ENCODE results near the gene ZNF678.
"Not testable (repeated sequence)": the region's sequence is repeated elsewhere in the genome, so short reads cannot be mapped to it uniquely, and the experiment has no call there.

The ZNF678 gene

GRCh38 chr1:227551881-227552280 is 11.5 kb upstream of the ZNF678 start:
- not testable (repeated sequence) for DNase-seq (ENCODE audit: low spot score)

- DNase-seq (ENCODE audit: low spot score) = no peak
These were observed 7.1 kb upstream of the ZNF678 start for GRCh38 chr1:227556288-227556687.

GRCh38 chr1:227557962-227558725 is 5.2 kb upstream of the ZNF678 start:
- no peak for DNase-seq (ENCODE audit: low spot score)

GRCh38 chr1:227558732-227559262 is 4.6 kb upstream of the ZNF678 start:
- no peak for DNase-seq (ENCODE audit: low spot score)

- no peak for DNase-seq (ENCODE audit: low spot score)
These were observed 3.9 kb upstream of the ZNF678 start for GRCh38 chr1:227559499-227559898.

GRCh38 chr1:227559926-227560325 is 3.4 kb upstream of the ZNF678 start:
- no peak for DNase-seq (ENCODE audit: low spot score)

GRCh38 chr1:227560393-227561173 is 2.8 kb upstream of the ZNF678 start:
- no peak for DNase-seq (ENCODE audit: low spot score)

GRCh38 chr1:227561241-227561907 is 2.0 kb upstream of the ZNF678 start:
- DNase-seq (ENCODE audit: low spot score) = no peak

GRCh38 chr1:227562037-227562436 is 1.3 kb upstream of the ZNF678 start:
- DNase-seq (ENCODE audit: low spot score) = no peak

GRCh38 chr1:227562933-227563323 is 428 bp upstream of the ZNF678 start:
- no peak for DNase-seq (ENCODE audit: low spot score)

GRCh38 chr1:227567256-227567655 is 3.9 kb downstream of the ZNF678 start:
- no peak for DNase-seq (ENCODE audit: low spot score)

GRCh38 chr1:227568593-227568992 is 5.2 kb downstream of the ZNF678 start:
- DNase-seq (ENCODE audit: low spot score) = no peak

GRCh38 chr1:227572752-227573151 is 9.4 kb downstream of the ZNF678 start:
- no peak for DNase-seq (ENCODE audit: low spot score)

- DNase-seq (ENCODE audit: low spot score) = no peak
These were observed 11.6 kb downstream of the ZNF678 start for GRCh38 chr1:227574926-227575325.

GRCh38 chr1:227576189-227576588 is 12.8 kb downstream of the ZNF678 start:
- DNase-seq (ENCODE audit: low spot score) = no peak

- no peak for DNase-seq (ENCODE audit: low spot score)
These were observed 14.1 kb downstream of the ZNF678 start for GRCh38 chr1:227577500-227577899.

- DNase-seq (ENCODE audit: low spot score) = no peak
These were observed 20.0 kb downstream of the ZNF678 start for GRCh38 chr1:227583354-227583753.

GRCh38 chr1:227586733-227587132 is 23.4 kb downstream of the ZNF678 start:
- DNase-seq (ENCODE audit: low spot score) = no peak

- DNase-seq (ENCODE audit: low spot score) = no peak
These were observed 24.6 kb downstream of the ZNF678 start for GRCh38 chr1:227587968-227588367.

GRCh38 chr1:227588769-227589168 is 25.4 kb downstream of the ZNF678 start:
- DNase-seq (ENCODE audit: low spot score) = not testable (repeated sequence)

GRCh38 chr1:227589777-227590176 is 26.4 kb downstream of the ZNF678 start:
- DNase-seq (ENCODE audit: low spot score) = not testable (repeated sequence)

- DNase-seq (ENCODE audit: low spot score) = not testable (repeated sequence)
These were observed 32.9 kb downstream of the ZNF678 start for GRCh38 chr1:227596222-227596621.

GRCh38 chr1:227603327-227603726 is 40.0 kb downstream of the ZNF678 start:
- no peak for DNase-seq (ENCODE audit: low spot score)
